GOT3 (cell line): ENCODE data around the gene MACROD2.

Experiments used
- DNase-seq: peaks from one replicate; lab custom pipeline; 2025; ENCODE audit warnings: mixed read lengths; lab: John Stamatoyannopoulos, UW

Gene MACROD2

GRCh38 chr20:15913391-15914025, 1918.2 kb downstream of the MACROD2 start:
- no peak for DNase-seq

GRCh38 chr20:15916623-15917022, 1921.3 kb downstream of the MACROD2 start:
- no peak for DNase-seq

GRCh38 chr20:15917283-15917682, 1922.0 kb downstream of the MACROD2 start:
- DNase-seq: no peak

GRCh38 chr20:15918631-15919030, 1923.3 kb downstream of the MACROD2 start:
- DNase-seq: no peak

- DNase-seq: no peak
Observed at GRCh38 chr20:15919118-15919517, 1923.8 kb downstream of the MACROD2 start.

- DNase-seq: no peak
Observed at GRCh38 chr20:15921930-15922329, 1926.6 kb downstream of the MACROD2 start.

GRCh38 chr20:15922556-15922955, 1927.2 kb downstream of the MACROD2 start:
- DNase-seq: no peak

- no peak for DNase-seq
Observed at GRCh38 chr20:15923030-15923776, 1927.9 kb downstream of the MACROD2 start.

GRCh38 chr20:15924556-15924955, 1929.2 kb downstream of the MACROD2 start:
- no peak for DNase-seq

GRCh38 chr20:15925376-15925775, 1930.1 kb downstream of the MACROD2 start:
- DNase-seq: no peak

GRCh38 chr20:15927893-15928650, 1932.8 kb downstream of the MACROD2 start:
- DNase-seq: no peak

- DNase-seq: no peak
Observed at GRCh38 chr20:15928946-15929345, 1933.6 kb downstream of the MACROD2 start.

GRCh38 chr20:15930311-15931305, 1935.3 kb downstream of the MACROD2 start:
- DNase-seq: no peak

GRCh38 chr20:15931897-15932296, 1936.6 kb downstream of the MACROD2 start:
- DNase-seq: no peak

- DNase-seq: no peak
Observed at GRCh38 chr20:15937179-15937578, 1941.9 kb downstream of the MACROD2 start.

GRCh38 chr20:15938847-15939246, 1943.5 kb downstream of the MACROD2 start:
- DNase-seq: no peak

GRCh38 chr20:15940127-15940526, 1944.8 kb downstream of the MACROD2 start:
- no peak for DNase-seq

GRCh38 chr20:15942130-15942529, 1946.8 kb downstream of the MACROD2 start:
- no peak for DNase-seq

GRCh38 chr20:15945289-15945688, 1950.0 kb downstream of the MACROD2 start:
- no peak for DNase-seq

- no peak for DNase-seq
Observed at GRCh38 chr20:15949391-15949790, 1954.1 kb downstream of the MACROD2 start.

- DNase-seq: no peak
Observed at GRCh38 chr20:15951658-15952057, 1956.3 kb downstream of the MACROD2 start.

- no peak for DNase-seq
Observed at GRCh38 chr20:15958142-15958541, 1962.8 kb downstream of the MACROD2 start.
